HL-60 (cell line): ENCODE results near the gene ADGRG7.
"Not testable (repeated sequence)": the region's sequence is repeated elsewhere in the genome, so short reads cannot be mapped to it uniquely, and the experiment has no call there.

Source experiments
- DNase-seq, 2 experiments: peaks; one replicate each; pipeline ENCODE4 v3.0.0-alpha.2; 2010 to 2020; ENCODE audit warnings: low read depth in 1 of 2, low spot score in 1 of 2
- H3K27ac ChIP-seq: fragments of 250-450 bp; sonication (Bioruptor Pico); replicated peaks from 2 replicates; pipeline ENCODE4 v1.5.1; 2020; ENCODE audit warnings: mild to moderate bottlenecking, moderate library complexity
- H3K27me3 ChIP-seq: fragments of 250-450 bp; sonication (Bioruptor Pico); 2 replicates; pipeline ENCODE4 v1.5.1; 2021; ENCODE audit warnings: mild to moderate bottlenecking, moderate library complexity; ENCODE audit not compliant: insufficient read depth, poor library complexity, severe bottlenecking
- H3K4me3 ChIP-seq: replicated peaks from 2 replicates; pipeline ENCODE4 v1.5.1; 2011; ENCODE audit warnings: mild to moderate bottlenecking, control low read depth, low read length; ENCODE audit not compliant: insufficient read depth
- GABPA ChIP-seq: IDR thresholded peaks from 2 replicates; pipeline ENCODE4 v1.6.1; 2012; ENCODE audit warnings: low read depth
- POLR2AphosphoS5 ChIP-seq: IDR thresholded peaks from 2 replicates; pipeline ENCODE4 v1.6.1; 2012; ENCODE audit warnings: low read depth
- SPI1 ChIP-seq: IDR thresholded peaks from 2 replicates; pipeline ENCODE4 v1.6.1; 2012; ENCODE audit warnings: low read depth, mild to moderate bottlenecking, borderline replicate concordance
- TF ChIP-seq, protein P1 (sequence below): IDR thresholded peaks from 2 replicates; pipeline ENCODE4 v1.6.1; 2012; ENCODE audit warnings: low read depth; ENCODE audit not compliant: insufficient replicate concordance
- TF ChIP-seq, protein P2 (sequence below): IDR thresholded peaks from one replicate; pipeline ENCODE4 v1.5.1; 2011; ENCODE audit warnings: low read length, control low read depth, inconsistent platforms; ENCODE audit not compliant: insufficient read depth

The ADGRG7 gene

DNA sequence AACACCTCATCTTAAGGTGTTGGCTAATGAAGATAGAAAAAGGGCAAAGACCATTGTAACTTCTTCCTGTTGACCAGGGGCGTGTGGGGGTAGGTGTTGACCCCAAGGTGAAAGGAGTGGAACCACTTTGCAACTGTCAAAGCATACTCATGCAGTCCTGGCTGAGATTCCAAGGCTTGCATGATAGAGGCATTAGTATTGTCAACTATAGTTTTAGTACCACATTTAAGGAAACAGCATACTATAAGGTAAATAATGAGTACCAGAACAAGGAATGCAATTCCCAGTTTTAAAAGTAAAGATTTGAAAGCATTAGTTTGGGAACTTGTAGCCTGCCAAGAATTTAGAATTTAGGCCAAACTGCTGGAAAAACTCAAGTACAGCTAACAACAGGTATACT, 27.8 kb upstream of the ADGRG7 start:
- H3K27me3 ChIP-seq, result no peaks in the 10 kb centered on the region
- TF ChIP-seq POLR2AphosphoS5 (no peak), SPI1 (no peak), GABPA (no peak)
- TF ChIP-seq, protein P1, sequence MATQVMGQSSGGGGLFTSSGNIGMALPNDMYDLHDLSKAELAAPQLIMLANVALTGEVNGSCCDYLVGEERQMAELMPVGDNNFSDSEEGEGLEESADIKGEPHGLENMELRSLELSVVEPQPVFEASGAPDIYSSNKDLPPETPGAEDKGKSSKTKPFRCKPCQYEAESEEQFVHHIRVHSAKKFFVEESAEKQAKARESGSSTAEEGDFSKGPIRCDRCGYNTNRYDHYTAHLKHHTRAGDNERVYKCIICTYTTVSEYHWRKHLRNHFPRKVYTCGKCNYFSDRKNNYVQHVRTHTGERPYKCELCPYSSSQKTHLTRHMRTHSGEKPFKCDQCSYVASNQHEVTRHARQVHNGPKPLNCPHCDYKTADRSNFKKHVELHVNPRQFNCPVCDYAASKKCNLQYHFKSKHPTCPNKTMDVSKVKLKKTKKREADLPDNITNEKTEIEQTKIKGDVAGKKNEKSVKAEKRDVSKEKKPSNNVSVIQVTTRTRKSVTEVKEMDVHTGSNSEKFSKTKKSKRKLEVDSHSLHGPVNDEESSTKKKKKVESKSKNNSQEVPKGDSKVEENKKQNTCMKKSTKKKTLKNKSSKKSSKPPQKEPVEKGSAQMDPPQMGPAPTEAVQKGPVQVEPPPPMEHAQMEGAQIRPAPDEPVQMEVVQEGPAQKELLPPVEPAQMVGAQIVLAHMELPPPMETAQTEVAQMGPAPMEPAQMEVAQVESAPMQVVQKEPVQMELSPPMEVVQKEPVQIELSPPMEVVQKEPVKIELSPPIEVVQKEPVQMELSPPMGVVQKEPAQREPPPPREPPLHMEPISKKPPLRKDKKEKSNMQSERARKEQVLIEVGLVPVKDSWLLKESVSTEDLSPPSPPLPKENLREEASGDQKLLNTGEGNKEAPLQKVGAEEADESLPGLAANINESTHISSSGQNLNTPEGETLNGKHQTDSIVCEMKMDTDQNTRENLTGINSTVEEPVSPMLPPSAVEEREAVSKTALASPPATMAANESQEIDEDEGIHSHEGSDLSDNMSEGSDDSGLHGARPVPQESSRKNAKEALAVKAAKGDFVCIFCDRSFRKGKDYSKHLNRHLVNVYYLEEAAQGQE, result no peak
- TF ChIP-seq, protein P2, sequence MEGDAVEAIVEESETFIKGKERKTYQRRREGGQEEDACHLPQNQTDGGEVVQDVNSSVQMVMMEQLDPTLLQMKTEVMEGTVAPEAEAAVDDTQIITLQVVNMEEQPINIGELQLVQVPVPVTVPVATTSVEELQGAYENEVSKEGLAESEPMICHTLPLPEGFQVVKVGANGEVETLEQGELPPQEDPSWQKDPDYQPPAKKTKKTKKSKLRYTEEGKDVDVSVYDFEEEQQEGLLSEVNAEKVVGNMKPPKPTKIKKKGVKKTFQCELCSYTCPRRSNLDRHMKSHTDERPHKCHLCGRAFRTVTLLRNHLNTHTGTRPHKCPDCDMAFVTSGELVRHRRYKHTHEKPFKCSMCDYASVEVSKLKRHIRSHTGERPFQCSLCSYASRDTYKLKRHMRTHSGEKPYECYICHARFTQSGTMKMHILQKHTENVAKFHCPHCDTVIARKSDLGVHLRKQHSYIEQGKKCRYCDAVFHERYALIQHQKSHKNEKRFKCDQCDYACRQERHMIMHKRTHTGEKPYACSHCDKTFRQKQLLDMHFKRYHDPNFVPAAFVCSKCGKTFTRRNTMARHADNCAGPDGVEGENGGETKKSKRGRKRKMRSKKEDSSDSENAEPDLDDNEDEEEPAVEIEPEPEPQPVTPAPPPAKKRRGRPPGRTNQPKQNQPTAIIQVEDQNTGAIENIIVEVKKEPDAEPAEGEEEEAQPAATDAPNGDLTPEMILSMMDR, result no peak
- H3K27ac ChIP-seq, result no peak overlapping the region
- no peak for DNase-seq
- no peak overlapping the region for H3K4me3 ChIP-seq

DNA sequence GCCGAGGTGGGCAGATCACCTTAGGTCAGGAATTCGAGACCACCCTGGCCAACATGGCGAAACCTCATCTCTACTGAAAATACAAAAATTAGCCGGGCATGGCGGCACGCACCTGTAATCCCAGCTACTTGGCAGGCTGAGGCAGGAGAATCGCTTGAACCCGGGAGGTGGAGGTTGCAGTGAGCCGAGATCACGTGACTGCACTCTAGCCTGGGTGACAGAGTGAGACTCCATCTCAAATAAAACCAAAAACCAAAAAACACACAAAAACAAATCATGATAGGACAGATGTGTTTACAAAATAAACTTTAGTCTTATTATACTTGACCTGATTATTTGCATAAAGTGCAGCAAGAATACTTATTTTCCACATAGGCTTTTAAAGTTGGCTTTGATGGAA, 27.2 kb upstream of the ADGRG7 start:
- DNase-seq, H3K27ac ChIP-seq, H3K27me3 ChIP-seq, H3K4me3 ChIP-seq: not testable (repeated sequence)

GRCh38 chr3:100584101-100584660, 25.2 kb upstream of the ADGRG7 start:
- Histone ChIP-seq H3K27me3 (no peaks in the 10 kb centered on the region), H3K27ac (no peak overlapping the region), H3K4me3 (no peak overlapping the region)
- TF ChIP-seq, protein P1, result no peak
- no peak for TF ChIP-seq SPI1
- TF ChIP-seq POLR2AphosphoS5, result no peak
- TF ChIP-seq GABPA, result no peak
- TF ChIP-seq, protein P2, result no peak
- DNase-seq, result no peak

- no peak for DNase-seq
- no peaks in the 10 kb centered on the region for H3K27me3 ChIP-seq
- TF ChIP-seq, protein P1, result no peak
- TF ChIP-seq POLR2AphosphoS5 (no peak), SPI1 (no peak), GABPA (no peak)
- TF ChIP-seq, protein P2, result no peak
- H3K4me3 ChIP-seq, result no peak overlapping the region
- no peak overlapping the region for H3K27ac ChIP-seq
Measured at GRCh38 chr3:100586832-100587231, 22.6 kb upstream of the ADGRG7 start.
